Pons (tissue), 1 donor: Measurements from ENCODE around the gene BRICD5.

ENCODE experiments used
- DNase-seq: peaks from one replicate; pipeline ENCODE4 v3.0.0-alpha.2; 2016; ENCODE audit warnings: low spot score

Gene BRICD5

GRCh38 chr16:2237493-2238149, 27.0 kb upstream of the BRICD5 start:
- no peak for DNase-seq

- DNase-seq: no peak
Observed at GRCh38 chr16:2237102-2237482, 26.4 kb upstream of the BRICD5 start.

DNA sequence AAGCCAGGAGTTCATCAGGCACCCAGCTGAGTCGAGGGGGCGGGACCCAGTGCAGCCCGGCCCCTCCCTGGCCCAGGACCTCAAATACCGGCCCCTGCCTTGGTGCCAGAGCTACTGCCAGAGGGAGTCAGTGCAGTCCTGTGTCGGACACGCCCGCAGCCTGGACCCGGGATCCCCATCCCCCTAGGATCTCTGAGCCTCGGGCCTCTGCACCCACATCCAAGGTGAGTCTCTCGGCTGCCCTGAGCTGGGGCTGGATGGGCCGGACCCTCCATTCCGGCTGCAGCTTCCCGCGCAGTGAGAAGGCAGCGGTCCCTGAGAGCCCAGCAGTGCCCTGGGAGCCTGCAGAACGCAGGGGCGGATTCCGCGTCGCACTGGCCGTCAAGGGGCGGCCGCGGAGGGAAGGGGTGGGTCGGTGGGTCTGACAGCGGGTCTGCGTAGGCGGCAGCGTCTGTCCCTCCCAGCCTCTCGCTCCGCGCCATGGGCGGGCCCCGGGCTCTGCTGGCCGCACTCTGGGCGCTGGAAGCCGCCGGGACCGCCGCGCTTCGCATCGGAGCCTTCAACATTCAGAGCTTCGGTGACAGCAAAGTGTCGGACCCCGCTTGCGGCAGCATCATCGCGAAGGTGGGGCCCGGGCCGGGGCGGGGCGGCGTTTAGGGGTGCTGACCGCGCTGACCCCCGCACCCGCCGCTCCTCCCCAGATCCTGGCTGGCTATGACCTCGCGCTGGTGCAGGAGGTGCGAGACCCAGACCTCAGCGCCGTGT, 25.9 kb upstream of the BRICD5 start, which contains the start of gene DNASE1L2:
Gene DNASE1L2, plus strand, starts transcription at position 108 of the 765 bp plus-strand sequence. Its CDS starts 373 bp downstream, at position 481.
- no peak for DNase-seq

- DNase-seq: no peak
Observed at GRCh38 chr16:2235695-2236336, 25.2 kb upstream of the BRICD5 start.

- no peak for DNase-seq
Observed at GRCh38 chr16:2235234-2235651, 24.6 kb upstream of the BRICD5 start.

DNA sequence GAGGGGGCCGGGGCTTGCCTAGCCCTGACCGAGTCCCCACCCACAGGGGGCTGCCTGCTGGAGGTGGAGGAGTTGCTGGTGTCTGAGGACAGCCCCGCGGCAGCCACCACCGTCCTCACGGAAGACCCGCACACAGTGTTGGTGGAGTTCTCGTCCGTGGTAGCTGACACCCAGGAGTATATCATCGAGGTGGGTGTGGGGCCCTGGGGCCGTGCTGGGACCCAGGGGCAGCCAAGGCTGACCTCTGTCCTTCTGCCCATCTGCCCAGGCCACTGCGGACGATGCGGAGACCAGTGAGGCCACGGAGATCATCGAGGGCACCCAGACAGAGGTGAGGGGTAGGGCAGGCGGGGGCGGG, 24.1 kb upstream of the BRICD5 start:
- DNase-seq: no peak

DNA sequence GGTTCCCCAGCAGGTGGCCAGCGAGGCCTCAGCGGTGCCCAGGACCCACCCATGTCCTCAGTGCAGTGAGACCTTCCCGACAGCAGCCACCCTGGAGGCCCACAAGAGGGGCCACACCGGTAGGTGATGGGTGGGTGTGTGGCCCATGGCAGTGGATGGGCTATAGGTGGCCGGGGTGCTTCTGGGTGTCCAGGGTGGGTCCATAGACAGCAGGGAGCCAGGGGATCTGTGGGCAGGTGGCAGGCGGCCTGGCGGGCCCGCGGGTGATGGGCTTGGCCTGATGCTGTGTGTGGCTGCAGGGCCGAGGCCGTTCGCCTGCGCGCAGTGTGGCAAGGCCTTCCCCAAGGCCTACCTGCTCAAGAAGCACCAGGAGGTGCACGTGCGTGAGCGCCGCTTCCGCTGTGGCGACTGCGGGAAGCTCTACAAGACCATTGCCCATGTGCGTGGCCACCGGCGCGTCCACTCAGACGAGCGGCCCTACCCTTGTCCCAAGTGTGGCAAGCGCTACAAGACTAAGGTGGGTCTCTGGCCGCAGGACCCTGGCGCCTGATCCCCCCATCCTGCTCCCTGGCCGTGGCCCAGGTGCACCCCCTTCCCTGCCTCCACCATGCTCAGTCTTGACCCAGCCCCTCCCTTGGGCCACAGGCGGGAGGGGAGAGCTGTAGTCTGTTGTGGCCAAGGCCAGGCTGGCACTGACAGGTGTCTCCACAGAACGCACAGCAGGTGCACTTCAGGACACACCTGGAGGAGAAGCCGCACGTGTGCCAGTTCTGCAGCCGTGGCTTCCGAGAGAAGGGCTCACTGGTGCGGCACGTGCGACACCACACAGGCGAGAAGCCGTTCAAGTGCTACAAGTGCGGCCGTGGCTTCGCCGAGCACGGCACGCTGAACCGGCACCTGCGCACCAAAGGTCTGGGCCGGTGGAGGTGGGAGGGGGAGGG, 23.5 kb upstream of the BRICD5 start:
- no peak for DNase-seq

DNA sequence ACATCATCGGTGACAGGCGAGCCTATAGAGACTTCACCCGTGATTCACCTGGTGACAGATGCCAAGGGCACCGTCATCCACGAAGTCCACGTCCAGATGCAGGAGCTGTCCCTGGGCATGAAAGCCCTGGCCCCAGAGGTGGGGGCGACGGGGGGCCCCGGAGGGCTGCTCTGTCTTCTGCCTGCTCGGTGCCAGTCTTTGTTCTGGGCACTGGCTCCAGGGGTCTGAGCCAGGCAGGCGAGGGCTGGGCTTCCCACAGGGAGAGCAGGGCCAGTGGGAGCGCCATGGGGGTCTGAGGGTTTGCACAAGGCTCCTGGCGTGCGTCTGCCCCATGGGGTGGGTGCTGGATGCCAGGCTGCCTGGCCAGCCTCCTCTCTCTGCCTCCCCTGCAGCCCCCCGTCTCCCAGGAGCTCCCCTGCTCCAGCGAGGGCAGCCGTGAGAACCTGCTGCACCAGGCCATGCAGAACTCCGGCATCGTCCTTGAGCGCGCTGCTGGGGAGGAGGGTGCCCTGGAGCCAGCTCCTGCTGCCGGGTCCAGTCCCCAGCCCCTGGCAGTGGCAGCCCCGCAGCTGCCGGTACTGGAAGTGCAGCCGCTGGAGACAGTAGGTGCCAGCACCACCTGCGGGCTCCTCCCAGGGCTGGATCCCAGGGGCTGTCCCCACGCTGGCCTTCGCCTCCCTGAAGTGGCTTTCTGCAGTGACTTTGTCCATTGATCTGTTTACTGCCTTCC, 22.5 kb upstream of the BRICD5 start:
- no peak for DNase-seq

DNA sequence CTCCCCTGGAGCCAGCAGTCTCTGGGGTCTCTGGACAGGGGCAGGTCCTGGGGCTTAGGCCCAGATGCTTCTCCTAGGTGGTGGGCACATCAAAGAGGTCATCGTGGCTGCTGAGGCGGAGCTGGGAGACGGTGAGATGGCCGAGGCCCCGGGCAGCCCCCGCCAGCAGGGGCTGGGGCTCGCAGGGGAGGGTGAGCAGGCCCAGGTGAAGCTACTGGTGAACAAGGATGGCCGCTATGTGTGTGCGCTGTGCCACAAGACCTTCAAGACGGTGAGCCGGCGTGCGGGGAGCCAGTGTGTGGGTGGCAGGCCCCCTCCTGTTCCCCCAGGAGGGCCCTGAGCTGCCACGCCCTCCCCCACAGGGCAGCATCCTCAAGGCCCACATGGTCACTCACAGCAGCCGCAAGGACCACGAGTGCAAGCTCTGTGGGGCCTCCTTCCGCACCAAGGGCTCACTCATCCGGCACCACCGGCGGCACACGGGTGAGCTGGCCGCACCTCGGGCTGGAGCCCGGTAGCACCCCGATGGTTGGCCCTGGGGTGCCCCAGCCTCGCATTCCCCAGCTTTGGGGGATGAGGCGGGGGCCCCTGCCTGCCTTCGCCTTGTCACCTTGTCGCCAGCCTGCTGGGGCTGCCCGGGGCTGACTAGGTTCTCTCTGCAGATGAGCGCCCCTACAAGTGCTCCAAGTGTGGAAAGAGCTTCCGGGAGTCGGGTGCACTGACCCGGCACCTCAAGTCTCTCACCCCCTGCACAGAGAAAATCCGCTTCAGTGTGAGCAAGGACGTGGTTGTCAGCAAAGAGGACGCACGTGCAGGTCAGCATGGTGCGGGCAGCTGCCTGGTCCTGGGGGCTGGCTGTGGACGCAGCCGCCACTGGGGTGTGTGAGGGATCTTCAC, 21.7 kb upstream of the BRICD5 start:
- DNase-seq: no peak

- no peak for DNase-seq
Observed at GRCh38 chr16:2231016-2231931, 20.6 kb upstream of the BRICD5 start.

- no peak for DNase-seq
Observed at GRCh38 chr16:2230376-2230775, 19.7 kb upstream of the BRICD5 start.

DNA sequence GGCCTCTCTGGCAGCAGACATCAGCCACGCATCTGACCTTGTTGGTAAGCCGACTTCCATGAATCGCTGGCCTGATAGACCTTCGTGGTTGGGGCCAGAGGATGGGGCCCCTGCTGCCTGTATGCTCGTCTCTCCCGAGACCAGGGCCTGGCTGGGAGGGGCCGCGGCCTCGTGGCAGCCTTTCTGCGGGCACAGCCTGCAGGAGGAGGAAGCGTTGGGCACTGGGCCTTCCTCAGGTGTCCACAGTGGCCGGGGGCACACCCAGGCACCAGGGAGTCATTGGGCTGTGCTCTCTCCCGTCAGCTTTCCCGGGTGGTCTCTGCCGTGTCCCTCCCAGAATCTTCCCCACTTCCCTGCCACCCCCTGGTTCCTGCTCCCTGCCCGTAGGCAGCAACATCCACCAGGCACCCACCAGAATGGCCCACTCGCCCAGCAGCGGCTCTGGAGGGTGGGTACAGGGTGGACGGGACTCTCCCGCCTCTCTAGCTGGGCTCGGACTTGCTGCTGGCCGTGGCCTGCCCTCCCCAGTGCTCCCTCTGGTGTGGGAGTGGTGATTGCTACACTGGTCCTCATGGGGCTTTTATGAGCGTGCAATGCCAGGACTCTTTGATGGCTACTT, 19.1 kb upstream of the BRICD5 start:
- DNase-seq: no peak

- no peak for DNase-seq
Observed at GRCh38 chr16:2229091-2229490, 18.4 kb upstream of the BRICD5 start.

DNA sequence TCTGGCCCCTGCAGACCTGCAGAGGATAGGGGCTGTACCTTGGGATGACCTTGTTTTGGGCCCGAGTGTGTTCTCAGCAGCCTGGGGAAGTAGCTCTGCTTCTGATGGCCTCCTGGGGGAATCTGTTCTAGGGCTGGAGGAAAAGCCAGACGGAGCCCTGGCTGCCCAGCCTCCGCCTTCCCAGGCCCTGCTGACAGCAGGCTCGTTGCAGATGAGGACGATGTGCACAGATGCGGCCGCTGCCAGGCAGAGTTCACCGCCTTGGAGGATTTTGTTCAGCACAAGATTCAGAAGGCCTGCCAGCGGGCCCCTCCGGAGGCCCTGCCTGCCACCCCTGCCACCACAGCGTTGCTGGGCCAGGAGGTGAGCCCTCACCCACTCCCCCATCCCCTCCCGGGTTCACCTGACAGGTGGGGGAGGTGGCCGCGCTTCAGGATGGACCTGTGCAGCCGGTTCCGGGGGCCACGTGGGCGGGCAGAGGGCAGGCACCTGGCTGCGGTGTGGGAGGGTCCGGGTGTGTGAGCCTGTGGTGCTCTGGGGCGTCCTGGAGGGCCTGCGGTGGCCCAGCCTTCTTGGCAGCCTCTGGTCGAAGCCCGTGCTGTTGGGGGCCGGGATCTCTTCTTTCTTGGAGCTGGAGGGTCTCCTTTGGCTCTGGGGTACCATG, 17.6 kb upstream of the BRICD5 start:
- DNase-seq: no peak

DNA sequence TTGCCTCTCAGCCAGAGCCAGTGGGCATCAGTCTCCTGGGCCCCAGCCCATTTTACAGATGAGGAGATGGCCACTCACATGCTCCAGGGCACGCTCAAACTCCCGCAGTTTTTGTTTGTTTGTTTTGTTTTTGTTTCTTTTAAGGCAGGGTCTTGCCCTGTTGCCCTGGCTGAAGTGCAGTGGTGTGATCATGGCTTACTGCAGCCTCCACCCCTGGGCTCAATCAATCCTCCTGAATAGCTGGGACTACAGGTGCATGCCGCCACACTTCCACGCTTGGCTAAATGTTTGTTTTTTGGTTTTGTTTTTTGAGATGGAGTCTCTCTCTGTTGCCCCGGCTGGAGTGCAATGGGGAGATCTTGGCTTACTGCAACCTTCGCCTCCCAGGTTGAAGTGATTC, 16.3 kb upstream of the BRICD5 start:
- DNase-seq: no peak

DNA sequence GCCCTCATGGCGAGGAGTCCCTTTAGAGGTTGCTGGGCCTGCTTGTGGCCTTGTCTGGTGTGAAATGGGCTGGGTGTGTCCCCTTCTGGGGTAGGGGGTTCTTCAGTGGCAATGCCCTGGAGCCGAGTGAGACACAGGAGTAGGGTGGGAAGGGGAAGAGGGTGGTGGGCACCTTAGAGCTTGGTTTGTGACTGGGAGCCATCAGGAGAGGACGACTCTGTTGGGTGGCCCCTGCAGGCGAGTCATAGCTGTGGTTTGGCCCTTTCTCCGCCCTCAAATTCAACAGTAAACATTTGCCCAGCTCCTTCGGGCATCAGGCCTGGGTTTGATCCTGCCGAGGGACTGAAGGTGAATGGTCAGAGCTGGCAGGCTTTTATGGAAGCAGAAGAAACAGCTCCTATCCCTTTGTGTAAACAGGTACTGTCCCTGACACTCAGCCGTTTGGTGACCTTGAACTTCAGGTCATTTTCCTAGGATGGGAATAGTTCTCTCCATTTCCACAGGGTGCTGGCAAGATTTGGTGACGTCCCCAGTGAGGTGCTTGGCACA, 15.7 kb upstream of the BRICD5 start:
- no peak for DNase-seq

- DNase-seq: no peak
Observed at GRCh38 chr16:2223942-2224486, 13.4 kb upstream of the BRICD5 start.
